Raji (cell line): ENCODE results near the gene MAT1A.

ENCODE experiments used
- POLR2A ChIP-seq: IDR thresholded peaks from 2 replicates; pipeline ENCODE4 v1.6.1; 2011; ENCODE audit warnings: low read depth, low read length, control low read depth; ENCODE audit not compliant: insufficient read depth

The MAT1A gene

DNA sequence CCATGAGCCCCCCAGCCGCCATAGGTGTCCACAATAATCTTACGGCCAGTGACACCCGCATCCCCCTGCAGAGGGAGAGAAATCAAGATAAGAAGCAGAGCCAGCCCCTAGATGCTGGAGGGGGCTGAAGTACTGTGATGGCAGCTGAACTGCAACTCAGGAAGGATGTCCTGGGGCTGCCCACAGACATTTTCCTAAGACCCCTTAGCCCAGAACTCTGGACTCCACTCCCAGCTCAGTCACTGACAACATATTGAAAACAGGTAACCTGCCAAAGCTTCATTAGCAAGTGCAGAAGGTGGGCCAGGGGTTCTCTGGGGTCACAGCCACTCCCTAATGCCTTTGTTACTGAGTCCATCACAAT, 14.3 kb downstream of the MAT1A start:
- TF ChIP-seq POLR2A, result no peak

DNA sequence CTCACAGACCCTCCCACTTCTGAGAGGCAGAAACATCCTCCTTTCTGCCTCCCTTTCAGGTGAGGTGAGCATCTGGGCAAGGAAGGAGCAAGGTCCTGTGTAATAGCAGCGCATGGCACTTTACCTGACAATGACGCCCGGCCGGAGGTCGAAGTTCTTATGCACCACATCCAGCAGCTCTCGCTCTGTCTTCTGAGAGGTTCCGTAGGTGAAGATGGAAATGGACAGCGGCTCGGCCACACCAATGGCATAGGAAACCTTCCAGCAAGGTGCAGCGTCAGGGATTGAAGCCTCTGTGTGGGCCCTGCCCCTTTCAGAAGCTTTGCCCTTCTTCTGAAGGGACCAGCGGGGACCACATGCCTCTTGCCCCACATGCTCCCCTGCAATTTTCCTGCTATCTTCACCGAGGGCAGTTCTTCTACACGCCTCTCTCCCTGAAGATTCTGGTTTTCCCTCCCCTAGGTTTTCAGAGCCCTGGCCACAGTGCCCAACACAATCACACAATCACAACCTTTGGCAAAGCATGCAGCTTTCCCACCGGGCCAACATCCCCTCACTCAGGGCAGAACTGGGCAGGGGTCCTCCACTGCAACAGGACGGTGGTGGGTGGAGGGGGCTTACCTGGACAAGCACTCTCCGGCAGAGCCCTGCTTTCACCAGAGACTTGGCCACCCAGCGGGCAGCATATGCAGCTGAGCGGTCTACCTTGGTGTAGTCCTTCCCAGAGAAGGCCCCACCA, 14.9 kb downstream of the MAT1A start:
- TF ChIP-seq POLR2A, result no peak

DNA sequence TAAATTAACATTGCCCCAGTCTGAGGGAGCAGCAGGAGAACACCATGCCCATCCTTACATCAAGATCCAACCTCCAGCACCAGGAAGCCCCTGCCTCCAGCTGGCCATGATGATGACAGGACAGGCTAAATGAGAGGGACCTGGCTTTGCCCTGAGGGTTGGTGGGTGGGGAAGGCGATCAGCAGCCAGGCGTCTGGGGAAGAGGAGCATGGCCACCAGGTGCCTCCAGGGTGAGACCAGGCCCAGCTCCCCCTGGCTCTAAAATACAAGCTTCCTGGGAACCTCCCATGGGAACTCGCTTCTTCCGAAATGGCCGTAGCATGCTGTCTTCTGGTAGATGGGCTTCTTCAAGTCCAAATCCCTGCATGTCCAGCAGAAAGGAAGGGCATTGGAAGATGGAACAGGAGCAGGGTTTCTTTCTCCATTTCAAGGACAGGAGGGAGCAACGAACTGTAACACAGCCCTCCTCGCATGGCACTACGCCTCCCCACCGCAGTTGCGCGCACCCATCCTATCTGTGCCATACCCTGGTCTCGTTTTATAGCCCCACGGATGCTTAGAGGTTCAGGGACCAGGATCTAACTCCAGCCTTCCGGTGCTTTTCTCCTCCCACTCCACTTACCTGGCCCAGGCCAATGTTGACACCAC, 15.8 kb downstream of the MAT1A start:
- no peak for TF ChIP-seq POLR2A

DNA sequence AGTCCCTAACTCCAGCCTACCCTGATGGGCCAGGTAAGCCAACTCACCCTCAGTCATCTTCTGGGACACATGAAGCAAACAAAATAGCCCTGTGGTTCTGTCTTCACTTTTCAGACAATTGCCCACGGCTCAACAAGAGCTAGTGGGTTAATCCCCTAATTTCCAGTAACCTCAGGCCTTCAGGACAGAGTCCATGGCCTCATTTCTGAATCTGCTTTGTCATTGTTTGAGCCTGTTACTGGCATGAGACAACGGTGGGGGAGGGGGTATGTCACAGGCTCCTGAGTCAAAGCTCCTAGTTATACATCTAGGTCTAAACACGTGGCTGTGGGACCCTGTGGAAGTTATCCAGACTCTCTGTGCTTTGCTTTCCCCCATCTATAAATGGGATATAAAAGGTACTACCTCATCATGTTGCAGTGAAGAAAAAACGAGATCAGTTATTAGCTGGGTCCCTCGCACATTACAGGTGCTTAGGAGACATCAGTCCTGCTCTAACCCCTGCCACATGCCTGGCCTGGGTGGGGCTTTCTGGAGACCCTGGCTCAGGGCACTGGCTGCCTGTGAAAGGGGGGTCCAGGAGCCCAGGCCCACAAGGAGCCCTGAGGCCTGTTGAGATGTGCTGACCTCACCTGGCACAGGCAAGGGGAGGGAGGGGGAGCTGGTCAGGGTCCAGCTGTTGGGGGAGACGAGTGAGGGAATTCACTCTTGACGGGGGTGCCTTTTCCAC, 16.5 kb downstream of the MAT1A start:
- no peak for TF ChIP-seq POLR2A

DNA sequence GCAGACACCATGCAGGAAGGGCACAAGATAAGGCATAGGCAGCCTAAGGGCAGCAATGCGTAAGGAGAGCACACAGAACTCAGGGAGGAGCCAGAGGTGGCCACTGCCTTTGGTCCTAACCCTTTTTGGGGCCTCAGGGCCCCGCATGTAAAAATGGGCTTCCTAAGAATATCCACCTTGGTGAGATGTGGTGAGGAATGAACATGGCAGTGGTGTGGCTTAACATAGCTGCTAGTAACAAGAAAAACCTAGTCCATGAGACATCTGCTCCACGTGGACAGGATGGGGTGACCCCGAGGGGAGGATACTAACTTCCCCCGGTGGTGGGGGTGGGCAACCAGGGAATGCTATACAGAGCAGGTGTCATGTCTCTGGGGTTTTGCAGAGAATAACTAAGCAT, 18.0 kb downstream of the MAT1A start:
- no peak for TF ChIP-seq POLR2A

DNA sequence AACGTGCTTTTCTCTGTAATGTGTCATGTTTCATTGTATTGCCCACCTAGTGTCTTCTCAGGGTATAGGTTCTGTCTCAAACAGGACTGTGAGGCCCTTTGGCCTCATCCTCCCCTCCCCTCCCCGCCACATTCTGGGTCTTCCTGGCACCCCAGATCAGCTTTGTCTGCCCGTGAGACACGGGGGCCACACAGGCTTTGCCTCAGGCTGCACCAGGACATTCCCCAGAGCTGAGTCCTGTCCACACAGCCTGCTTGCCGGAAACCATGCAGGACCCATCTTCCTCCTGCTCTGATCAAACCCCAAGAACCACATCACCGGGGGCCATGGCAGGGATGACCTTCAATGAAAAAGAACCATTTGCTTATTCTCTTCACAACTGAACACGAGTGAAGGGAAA, 18.6 kb downstream of the MAT1A start:
- no peak for TF ChIP-seq POLR2A

DNA sequence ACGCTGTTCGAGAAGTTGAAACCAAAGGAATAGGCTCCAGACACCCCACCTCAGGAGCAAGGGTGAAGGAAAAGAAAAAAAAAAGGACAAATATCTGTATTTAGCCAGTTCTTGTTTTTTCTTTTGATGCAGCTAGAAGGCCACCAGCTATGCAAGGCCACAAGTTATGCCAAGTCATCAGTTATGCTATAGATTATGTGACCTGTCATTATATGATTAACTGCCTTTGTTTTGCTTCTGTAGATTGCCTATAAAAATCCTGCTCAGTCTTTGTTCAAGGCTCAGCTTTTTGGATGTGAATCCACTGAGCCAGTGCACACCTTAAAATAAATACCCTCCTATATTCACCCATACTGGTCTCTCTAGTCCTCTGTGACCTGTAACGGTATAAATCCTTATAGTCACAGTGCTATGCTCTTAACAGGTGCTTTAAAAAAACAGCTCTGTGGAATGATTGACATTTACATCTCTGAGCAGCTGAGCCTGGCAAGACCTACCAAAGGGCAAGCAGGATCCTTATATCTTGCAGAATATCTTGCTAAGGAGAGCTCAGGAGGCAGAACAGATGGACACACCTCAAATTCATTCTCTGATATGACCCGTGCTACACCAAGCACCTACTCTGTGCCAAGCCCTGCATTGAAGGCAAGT, 20.4 kb downstream of the MAT1A start:
- TF ChIP-seq POLR2A, result no peak

DNA sequence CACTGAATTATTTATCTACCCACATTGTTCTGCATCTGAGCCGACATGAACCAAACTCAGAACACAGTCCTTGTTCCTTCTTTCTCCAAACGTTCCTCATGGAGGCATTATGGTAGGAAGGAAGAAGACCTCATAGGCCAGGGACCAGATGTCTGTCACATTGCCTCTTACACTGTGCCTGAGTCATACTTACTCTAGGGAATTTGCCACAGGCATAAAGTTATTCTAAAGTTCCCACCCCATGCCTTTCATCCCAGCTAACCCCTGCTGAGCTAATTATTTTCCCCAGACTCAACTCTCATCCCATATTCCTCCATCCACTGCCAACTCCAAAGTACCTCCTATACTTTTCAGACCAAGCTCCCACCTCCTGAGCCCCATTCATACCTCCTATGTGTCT, 21.2 kb downstream of the MAT1A start:
- TF ChIP-seq POLR2A, result no peak

DNA sequence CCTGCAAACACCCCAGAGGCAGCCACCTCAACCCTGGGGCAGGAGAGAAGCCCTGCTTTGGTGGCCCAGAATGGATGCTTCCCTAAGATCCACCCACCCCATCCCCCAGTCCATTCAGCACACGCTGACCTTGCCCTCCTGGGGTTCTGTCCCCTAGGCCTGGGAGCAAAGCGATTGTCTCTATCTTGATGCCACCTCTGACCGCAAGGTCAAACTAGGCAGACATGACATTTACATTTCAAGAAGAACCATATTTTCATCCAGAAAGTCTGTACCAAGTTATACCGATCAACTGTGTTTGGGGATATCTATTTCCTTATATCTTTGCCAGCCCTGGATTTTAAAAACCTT, 23.0 kb downstream of the MAT1A start:
- TF ChIP-seq POLR2A, result no peak

DNA sequence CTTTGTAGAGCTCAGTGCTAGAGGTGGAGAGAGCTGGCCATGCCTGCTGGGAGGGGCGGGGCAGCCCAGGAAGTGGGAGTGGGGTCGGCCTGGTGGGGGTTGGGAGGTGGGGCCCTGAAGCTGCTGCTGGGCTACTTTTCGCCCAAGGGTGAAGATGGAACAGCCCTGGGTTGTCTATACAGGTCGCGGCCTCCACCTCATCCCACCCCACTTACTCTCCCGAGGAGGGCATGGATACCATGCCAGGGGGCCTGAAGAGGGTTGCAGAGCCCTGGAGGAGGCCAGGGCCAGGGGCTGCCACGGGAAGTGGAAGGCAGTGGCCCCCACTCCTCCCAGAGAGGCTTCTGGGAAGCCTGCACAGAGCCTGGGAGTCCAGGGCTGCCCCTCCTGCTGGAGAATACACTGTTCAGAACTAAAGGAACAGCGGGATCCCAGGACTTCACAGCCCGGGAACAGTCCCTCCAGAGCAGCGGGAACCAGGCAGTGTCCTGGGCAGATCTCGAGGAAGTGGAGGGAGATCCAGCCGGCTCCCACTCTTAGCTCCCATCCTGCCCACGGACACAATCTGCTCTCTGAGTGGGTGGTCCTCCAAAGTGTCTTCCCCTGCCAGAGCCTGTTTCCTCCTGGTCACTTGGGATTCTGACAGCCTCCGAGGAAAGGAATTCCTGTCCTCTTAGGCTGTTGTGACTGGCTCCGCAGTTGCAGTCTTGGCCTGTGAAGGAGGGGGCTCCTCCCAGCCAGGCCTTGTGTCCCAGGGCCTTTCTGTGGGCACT, 23.5 kb downstream of the MAT1A start:
- no peak for TF ChIP-seq POLR2A

DNA sequence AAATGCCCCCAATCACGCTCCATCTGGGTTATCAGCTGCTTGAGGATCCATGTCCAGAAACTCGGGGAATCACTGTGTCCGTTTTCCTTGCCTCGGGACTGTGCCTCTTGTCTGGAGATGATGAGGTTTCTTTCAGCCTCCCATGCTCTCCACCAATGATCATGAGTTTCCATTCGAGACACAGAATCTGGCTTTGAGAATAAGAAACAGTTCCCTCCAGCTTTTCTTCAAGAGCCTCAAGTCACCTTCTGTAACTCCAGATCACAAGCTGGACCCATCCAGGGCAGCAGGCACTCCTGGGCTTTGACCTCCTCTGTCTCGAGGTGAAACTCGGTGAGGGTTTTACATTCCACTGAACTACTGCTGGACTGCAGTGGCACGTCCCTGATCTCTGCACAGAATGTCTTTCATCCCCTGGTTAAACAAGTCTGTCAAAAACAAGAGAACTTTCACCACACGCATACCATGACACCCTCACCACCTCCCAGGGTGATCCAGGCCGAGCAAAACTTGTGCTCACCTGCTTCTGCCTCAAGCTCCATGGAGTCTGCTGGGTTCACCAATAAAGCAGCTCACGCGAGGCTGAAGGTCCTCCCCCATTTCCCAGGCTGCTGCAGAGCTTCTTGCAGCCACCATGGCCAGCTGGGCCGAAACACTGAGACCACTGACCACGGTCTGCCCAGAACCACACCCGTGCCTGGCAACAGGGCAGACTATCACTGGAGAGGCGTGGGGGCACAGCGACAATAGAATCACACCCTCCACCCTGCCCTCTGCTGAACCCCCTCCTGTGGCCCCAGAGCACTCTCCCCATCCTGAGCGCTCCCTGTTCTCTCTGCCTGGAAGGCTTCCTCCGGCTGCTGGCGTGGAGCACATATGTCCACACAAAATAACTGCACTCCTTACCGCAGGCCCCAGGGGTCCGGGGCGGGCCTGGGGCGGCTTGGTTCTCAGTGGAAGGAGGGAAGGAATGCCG, 25.1 kb downstream of the MAT1A start:
- no peak for TF ChIP-seq POLR2A

DNA sequence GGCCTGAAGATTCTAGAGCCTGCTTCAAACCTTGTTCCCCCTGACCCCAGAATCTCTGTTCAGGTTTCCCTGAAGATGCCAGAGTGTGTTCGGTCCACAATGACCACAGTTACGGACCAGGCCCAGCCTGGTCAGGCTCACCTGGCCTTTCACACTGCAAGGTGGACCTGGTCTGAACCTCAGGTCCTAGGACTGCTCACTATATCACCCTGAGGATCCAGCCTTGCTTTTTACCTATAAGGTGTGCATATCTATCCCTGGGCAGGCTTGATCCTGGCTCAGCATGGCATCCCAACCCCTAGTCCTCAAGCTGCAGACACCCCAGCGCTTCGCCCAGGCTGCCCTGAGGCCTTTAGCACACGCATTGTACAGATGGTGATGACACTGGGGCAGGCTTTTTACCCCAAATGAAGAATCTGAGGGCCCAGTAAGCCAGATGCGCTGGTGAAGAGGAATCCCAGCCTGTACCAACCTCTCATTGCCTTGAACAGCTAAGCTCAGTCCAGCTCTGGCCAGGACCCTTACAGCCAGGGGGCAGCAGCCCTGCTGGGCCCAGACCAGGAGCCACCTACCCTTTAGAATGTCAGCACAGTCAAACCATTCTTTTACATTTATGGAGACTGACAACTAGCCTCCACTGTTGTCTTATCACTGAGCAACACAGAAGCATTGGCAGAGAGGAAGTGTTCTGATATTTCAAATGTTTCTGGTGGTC, 28.0 kb downstream of the MAT1A start:
- TF ChIP-seq POLR2A, result no peak
